HepG2 (cell line): ENCODE data around the gene GALNTL6. TPM values are rescaled to one million over a fixed set of nuclear protein-coding genes. Genes with fewer than 3 reads are reported as not detected.

Experiments
- ATAC-seq: fragments of 200-7000 bp; cut with Tn5 transposase; 3 replicates; pipeline ENCODE4 v1.9.1; 2020; ENCODE audit warnings: mild to moderate bottlenecking, moderate library complexity
- BruUV-seq: library from RNA; stranded (reverse); fragments of 400-500 nt; replicated peaks from 2 replicates; lab custom pipeline; 2021; lab: Mats Ljungman, UMichigan
- CTCF ChIA-PET: fragments of 300-600 bp; formaldehyde crosslinking; extraction: SDS; loops from one replicate; lab custom pipeline; 2021; ENCODE audit warnings: low total read pairs, inconsistent platforms, low intra/inter-chr PET ratio; lab: Yijun Ruan, JAX
- POLR2A ChIA-PET: fragments of 350-600 bp; sonication (Branson Sonifier 250); formaldehyde crosslinking; loops from one replicate; lab custom pipeline; 2020; ENCODE audit warnings: antibody characterized with exemption, inconsistent platforms; lab: Yijun Ruan, JAX
- DNase-seq: peaks from one replicate; pipeline ENCODE4 v3.0.0-alpha.2; 2015; ENCODE audit warnings: low spot score
- FAIRE-seq: peaks from 3 replicates; lab custom pipeline; 2011; peaks lifted over from hg19 to GRCh38; lab: Jason Lieb, UNC
- H2AFZ ChIP-seq: one replicate; pipeline ENCODE4 v1.6.1; 2011; ENCODE audit warnings: low read length, inconsistent platforms
- H3K27ac ChIP-seq: fragments of 300-600 bp; 3 replicates; pipeline ENCODE4 v1.8.0; 2011; ENCODE audit warnings: mixed run types, mild to moderate bottlenecking, mixed read lengths, low read length, inconsistent platforms; ENCODE audit not compliant: insufficient read depth; ENCODE audit errors: extremely low read length
- H3K27me3 ChIP-seq, 2 experiments: fragments of 200-600 bp in 1 of 2; 2 replicates in 1 of 2; 3 replicates in 1 of 2; pipeline versions ENCODE4 v1.6.0 to v1.8.0; 2011; ENCODE audit warnings: low read length in 2 of 2, mild to moderate bottlenecking in 2 of 2, moderate library complexity in 2 of 2, inconsistent platforms in 1 of 2; ENCODE audit not compliant: insufficient read depth in 2 of 2, control insufficient read depth in 1 of 2
- H3K36me3 ChIP-seq, 2 experiments: fragments of 200-600 bp in 1 of 2; replicated peaks in 1 of 2; 2 replicates in 1 of 2; 3 replicates in 1 of 2; pipeline versions ENCODE4 v1.5.1 to v1.8.0; 2011; ENCODE audit warnings: low read length in 2 of 2, inconsistent platforms in 1 of 2; ENCODE audit not compliant: insufficient read depth in 2 of 2, control insufficient read depth in 1 of 2
- H3K4me1 ChIP-seq: 2 replicates; pipeline ENCODE4 v1.5.1; 2012; ENCODE audit warnings: low read length, inconsistent platforms; ENCODE audit not compliant: insufficient read depth
- H3K4me2 ChIP-seq: 2 replicates; pipeline ENCODE4 v1.6.0; 2011; ENCODE audit warnings: low read depth, low read length, inconsistent platforms
- H3K4me3 ChIP-seq, 3 experiments: fragments of 200-600 bp in 1 of 3; sonication (generic), shearing (Covaris generic) in 1 of 3; replicated peaks in 1 of 3; 2 replicates each; pipeline ENCODE4 v1.5.1; 2011 to 2016; ENCODE audit warnings: low read length in 3 of 3, inconsistent platforms in 2 of 3, low read depth in 2 of 3, mild to moderate bottlenecking in 2 of 3, control low read depth in 1 of 3, mixed read lengths in 1 of 3; ENCODE audit not compliant: insufficient read depth in 1 of 3
- H3K79me2 ChIP-seq: one replicate; pipeline ENCODE4 v1.6.1; 2011; ENCODE audit warnings: low read length, inconsistent platforms; ENCODE audit not compliant: insufficient read depth
- H3K9ac ChIP-seq: 2 replicates; pipeline ENCODE4 v1.6.0; 2011; ENCODE audit warnings: mild to moderate bottlenecking, low read depth, low read length, inconsistent platforms; ENCODE audit not compliant: insufficient read depth
- H3K9me3 ChIP-seq: 2 replicates; pipeline ENCODE4 v1.5.1; 2012; ENCODE audit warnings: mild to moderate bottlenecking, low read length
- H4K20me1 ChIP-seq: 2 replicates; pipeline ENCODE4 v1.6.0; 2011; ENCODE audit warnings: inconsistent platforms, mild to moderate bottlenecking, low read length, moderate library complexity; ENCODE audit not compliant: insufficient read depth
- BCL3 ChIP-seq: sonication (generic); formaldehyde crosslinking; IDR thresholded peaks from 2 replicates; pipeline ENCODE4 v1.5.1; 2020; ENCODE audit warnings: mild to moderate bottlenecking, missing genetic modification reagents, moderate library complexity
- ELK4 ChIP-seq: sonication (generic); formaldehyde crosslinking; IDR thresholded peaks from 2 replicates; pipeline ENCODE4 v1.9.0; 2021; ENCODE audit warnings: missing genetic modification reagents, borderline replicate concordance
- HMG20A ChIP-seq: IDR thresholded peaks from 2 replicates; pipeline ENCODE4 v1.6.1; 2016; ENCODE audit warnings: borderline replicate concordance
- KDM4B ChIP-seq: sonication (generic); formaldehyde crosslinking; IDR thresholded peaks from 2 replicates; pipeline ENCODE4 v1.4.0; 2020; ENCODE audit warnings: missing genetic modification reagents
- RAD21 ChIP-seq: fragments of 450-650 bp; formaldehyde crosslinking; IDR thresholded peaks from 2 replicates; pipeline ENCODE4 v1.5.0; 2020; ENCODE audit warnings: mild to moderate bottlenecking
- SIN3B ChIP-seq: fragments of 150-350 bp; IDR thresholded peaks from 2 replicates; pipeline ENCODE4 v1.6.1; 2014; ENCODE audit warnings: low read length
- STAG1 ChIP-seq: sonication (generic); formaldehyde crosslinking; IDR thresholded peaks from 2 replicates; pipeline ENCODE4 v1.4.0; 2020; ENCODE audit warnings: missing genetic modification reagents
- ZNF124 ChIP-seq: sonication (generic); formaldehyde crosslinking; IDR thresholded peaks from 2 replicates; pipeline ENCODE4 v1.4.0; 2020; ENCODE audit warnings: missing genetic modification reagents
- ZNF362 ChIP-seq: sonication (generic); formaldehyde crosslinking; IDR thresholded peaks from 2 replicates; pipeline ENCODE4 v1.4.0; 2020; ENCODE audit warnings: missing genetic modification reagents, mild to moderate bottlenecking, borderline replicate concordance
- whole genome bisulfite sequencing: methylation state at CpG from one replicate; pipeline ENCODE4 v1.1.6; 2017; ENCODE audit warnings: low lambda C conversion rate; 5-methylcytosine and 5-hydroxymethylcytosine counted together
- in situ Hi-C: cut with HindIII; loops from 2 replicates; pipeline ENCODE4 v1.10.0; 2017; ENCODE audit warnings: low pct_unique_long_range_greater_than_20kb; ENCODE audit not compliant: extremely low pct_ligation_motif_present
- intact Hi-C: fragments of 100-400 bp; cut with micrococcal nuclease; formaldehyde crosslinking; loops from one replicate; pipeline ENCODE4 v1.10.0; 2022; ENCODE audit not compliant: unreplicated experiment
- polyA plus RNA-seq, 8 experiments: library from polyadenylated mRNA; depleted of rRNA in 3 of 8; stranded (reverse) in 7 of 8; unstranded in 1 of 8; fragments of >200 nt; fragmentation: Illumina TruSeq in 4 of 8; extraction: Trizol in 4 of 8; gene quantifications; 2 replicates each; pipeline versions ENCODE4 v1.2.1 to v1.2.3, GENCODE V29; 2011 to 2016; ENCODE audit warnings: low read depth in 4 of 8, missing spikeins in 1 of 8, mixed read lengths in 1 of 8; ENCODE audit not compliant: insufficient read depth in 1 of 8
- total RNA-seq, 5 experiments: library from RNA; depleted of rRNA; stranded (reverse); fragments of >200 nt; fragmentation: Illumina TruSeq; extraction: Trizol; gene quantifications; 2 replicates each; pipeline ENCODE4 v1.2.3, GENCODE V29; 2016; ENCODE audit warnings: low read depth in 1 of 5

Gene GALNTL6
- total and polyA plus RNA-seq, 2 of the 13 experiments (the other 11 are each of a cell fraction or from before 2014, with no cell fraction given), result not detected

- no peak for TF ChIP-seq ELK4 (CRISPR knock-in tag)
- no peak for TF ChIP-seq SIN3B
- no peak for TF ChIP-seq ZNF362 (CRISPR knock-in tag)
- TF ChIP-seq, all 625 proteins: peak for 0
Observed at GRCh38 chr4:172980219-172980618, 1167.0 kb downstream of the GALNTL6 start (continued).

GRCh38 chr4:172982151-172982590 lies 1169.0 kb downstream of the GALNTL6 start:
- ChIA-PET POLR2A (no interaction called here), CTCF (no interaction called here)
- in situ Hi-C loops (no loop called here), intact Hi-C loops (no loop called here)
- no peak overlapping the region for H2AFZ ChIP-seq
- BruUV-seq, result no TSS peak
- no peak for ATAC-seq
- H3K36me3 ChIP-seq, result no peaks in the 10 kb centered on the region
- no peak overlapping the region for H3K9ac ChIP-seq
- H3K79me2 ChIP-seq, result no peaks in the 10 kb centered on the region
- no peak for DNase-seq
- FAIRE-seq, result no peak
- no peaks in the 10 kb centered on the region for H4K20me1 ChIP-seq
- no peaks in the 10 kb centered on the region; a peak in 1 of 5 replicates for H3K27me3 ChIP-seq
- H3K27ac ChIP-seq, result no peak overlapping the region
- H3K4me2 ChIP-seq, result no peak overlapping the region
- WGBS, result 6% methylated on average over 2 of the region's 2 CpGs
- H3K9me3 ChIP-seq, result no peaks in the 10 kb centered on the region
- no peak overlapping the region for H3K4me3 ChIP-seq
- H3K4me1 ChIP-seq, result no peaks in the 10 kb centered on the region
- TF ChIP-seq ZNF124 (no peak), RAD21 (CRISPR knock-in tag) (no peak), KDM4B (CRISPR knock-in tag) (no peak), BCL3 (CRISPR knock-in tag) (no peak), HMG20A (CRISPR knock-in tag) (no peak), STAG1 (CRISPR knock-in tag) (no peak)
- TF ChIP-seq, all 625 proteins: peak for 0
